SK-N-SH (cell line): ENCODE data around the gene EFHD1.

ENCODE experiments used
- CTCF ChIP-seq: fragments of 200-600 bp; sonication (generic); IDR thresholded peaks from 2 replicates; pipeline ENCODE4 v1.6.1; 2017; ENCODE audit warnings: antibody characterized with exemption, mild to moderate bottlenecking, moderate library complexity
- ELF1 ChIP-seq: IDR thresholded peaks from 2 replicates; pipeline ENCODE4 v1.4.0; 2012
- EP300 ChIP-seq, 2 experiments: IDR thresholded peaks; 2 replicates each; pipeline versions ENCODE4 v1.4.0 to v1.6.1; 2012; ENCODE audit warnings: borderline replicate concordance in 1 of 2, low read depth in 1 of 2, low read length in 1 of 2
- IRF3 ChIP-seq: fragments of 150-350 bp; IDR thresholded peaks from 2 replicates; pipeline ENCODE4 v1.6.1; 2016; ENCODE audit warnings: mild to moderate bottlenecking, low read depth, low read length
- MEF2A ChIP-seq: IDR thresholded peaks from 2 replicates; pipeline ENCODE4 v1.4.0; 2012; ENCODE audit warnings: low read depth, borderline replicate concordance
- NFIC ChIP-seq: IDR thresholded peaks from 2 replicates; pipeline ENCODE4 v1.4.0; 2012; ENCODE audit warnings: borderline replicate concordance
- PBX3 ChIP-seq: IDR thresholded peaks from 2 replicates; pipeline ENCODE4; 2012
- RAD21 ChIP-seq: IDR thresholded peaks from 2 replicates; pipeline ENCODE4 v1.6.1; 2012; ENCODE audit warnings: mild to moderate bottlenecking, low read length
- RCOR1 ChIP-seq: fragments of 150-350 bp; IDR thresholded peaks from 2 replicates; pipeline ENCODE4 v1.6.1; 2017; ENCODE audit warnings: antibody characterized with exemption, low read length
- SIN3A ChIP-seq: IDR thresholded peaks from 2 replicates; pipeline ENCODE4 v1.6.1; 2012; ENCODE audit warnings: low read depth, mild to moderate bottlenecking, low read length, moderate library complexity, borderline replicate concordance
- TAF1 ChIP-seq: IDR thresholded peaks from 2 replicates; pipeline ENCODE4 v1.6.1; 2012; ENCODE audit warnings: low read depth, mild to moderate bottlenecking, low read length, moderate library complexity, borderline replicate concordance
- TCF12 ChIP-seq: IDR thresholded peaks from 2 replicates; pipeline ENCODE4 v1.4.0; 2012
- USF2 ChIP-seq: fragments of 150-350 bp; IDR thresholded peaks from 2 replicates; pipeline ENCODE4 v1.6.1; 2017; ENCODE audit warnings: antibody characterized with exemption, low read length, low read depth, borderline replicate concordance

DNA sequence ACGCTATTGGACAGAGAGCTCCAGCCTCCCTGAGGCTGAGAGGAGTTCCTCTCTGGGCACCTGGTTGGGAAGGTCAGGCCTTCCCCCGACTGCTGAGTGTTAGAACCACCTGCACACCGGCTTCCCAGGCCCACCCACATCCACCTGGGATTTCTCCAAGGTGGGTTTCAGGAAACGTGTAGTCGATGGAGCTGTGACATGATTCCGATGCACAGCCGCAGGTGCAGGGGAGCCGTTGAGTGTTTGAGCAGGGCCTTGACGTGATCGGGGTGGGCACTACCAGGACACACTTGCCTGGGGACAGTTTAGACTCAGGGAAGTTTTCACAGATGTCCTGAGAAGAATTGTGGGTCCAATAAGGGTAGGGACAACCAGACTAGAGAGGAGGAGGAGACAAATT, 42.0 kb downstream of the EFHD1 start:
- TF ChIP-seq CTCF = no peak
- TF ChIP-seq NFIC = no peak
- TF ChIP-seq RCOR1 = no peak
- no peak for TF ChIP-seq PBX3
- TF ChIP-seq EP300 (IDR thresholded peaks at IDR 0.05; ENCODE audit: borderline replicate concordance in 1 of 2, low read depth in 1 of 2, low read length in 1 of 2) = no peak
- no peak for TF ChIP-seq TAF1
- no peak for TF ChIP-seq IRF3
- TF ChIP-seq ELF1 = no peak
- no peak for TF ChIP-seq RAD21
- TF ChIP-seq MEF2A = no peak
- no peak for TF ChIP-seq SIN3A
- TF ChIP-seq TCF12 = no peak
- TF ChIP-seq USF2 = no peak
